Keratinocyte (primary cell): ENCODE results near the gene MRAP.

Experiments used
- CTCF ChIP-seq, 3 experiments: IDR thresholded peaks in 1 of 3; conservative IDR thresholded peaks in 1 of 3; optimal IDR thresholded peaks in 1 of 3; 2 replicates in 2 of 3; 3 replicates in 1 of 3; pipeline versions ENCODE3 to v1.5.1; 2011; ENCODE audit warnings: low read length in 3 of 3, mild to moderate bottlenecking in 3 of 3, moderate library complexity in 2 of 3, control low read depth in 1 of 3, inconsistent platforms in 1 of 3; ENCODE audit not compliant: insufficient read depth in 2 of 3; ENCODE audit errors: extremely low read depth in 1 of 3
- EZH2 ChIP-seq: IDR thresholded peaks from one replicate; pipeline ENCODE4 v1.6.1; 2012; ENCODE audit warnings: inconsistent platforms, mild to moderate bottlenecking, low read length, moderate library complexity

GRCh38 chr21:32312326-32312725 is 13.7 kb downstream of the MRAP start:
- TF ChIP-seq CTCF (optimal IDR thresholded peaks at IDR 0.05 in 1 of 3, IDR thresholded peaks at IDR 0.05 in 1 of 3, conservative IDR thresholded peaks at IDR 0.05 in 1 of 3; ENCODE audit: extremely low read depth in 1 of 3, insufficient read depth in 2 of 3, low read length in 3 of 3) (no peak), EZH2 (no peak)
